Measurements from ENCODE around the gene AHNAK2. TPM values are rescaled to one million over a fixed set of nuclear protein-coding genes. Genes with fewer than 3 reads are reported as not detected.
"Not testable (repeated sequence)": the region's sequence is repeated elsewhere in the genome, so short reads cannot be mapped to it uniquely, and the experiment has no call there.

AHNAK2 gene
- total RNA-seq (72.0 TPM), polyA plus RNA-seq (ENCODE audit: insufficient read depth, low read depth, low replicate concordance) (1.1 TPM)
- long read RNA-seq, donor 1, result 0 reads
- long read RNA-seq, donor 2, full-length matches to known transcripts, result 1 of 1 reads
- long read RNA-seq, donor 2, partial matches to known transcripts, result 0 of 1 reads
- long read RNA-seq, donor 2, other reads (novel, unspliced or antisense), result 0 of 1 reads
- long read RNA-seq, donor 3, result 0 reads
- long read RNA-seq, donor 4, result 0 reads
- long read RNA-seq, donor 5, result 0 reads
- long read RNA-seq, donor 6, result 0 reads
- long read RNA-seq, donor 7, full-length matches to known transcripts, result 4 of 34 reads
- long read RNA-seq, donor 7, partial matches to known transcripts, result 0 of 34 reads
- long read RNA-seq, donor 7, other reads (novel, unspliced or antisense), result 30 of 34 reads
- long read RNA-seq, donor 8, partial matches to known transcripts, result 0 of 7 reads
- long read RNA-seq, donor 8, other reads (novel, unspliced or antisense), result 7 of 7 reads
- long read RNA-seq, donor 9, result 0 reads
- long read RNA-seq, donor 10, result 0 reads

- no peak for TF ChIP-seq CTCF (IDR thresholded peaks at IDR 0.05; ENCODE audit: borderline replicate concordance, extremely low read depth, insufficient read depth)
- H3K4me3 ChIP-seq (ENCODE audit: low read length in 3 of 3), result peak within 1 kb of the TSS; percentile 20 to 55 (median 43)
- peaks cover 0 to 27% (median 5%) of the 10 kb centered on the region in 3 donors for H3K4me1 ChIP-seq (ENCODE audit: control insufficient read depth in 2 of 3, insufficient read depth in 2 of 3, low read depth in 1 of 3, low read length in 3 of 3)
- FAIRE-seq (no peak), DNase-seq (peak; percentile 85 to 92 (median 90))
- no peaks in the 10 kb centered on the region for H3K9me3 ChIP-seq (ENCODE audit: control insufficient read depth in 2 of 3, insufficient read depth in 1 of 3, low read length in 3 of 3)
- no peak within 1 kb of the TSS for H3K27ac ChIP-seq (ENCODE audit: low read depth in 2 of 2, low read length in 2 of 2)
- H3K27me3 ChIP-seq (ENCODE audit: control insufficient read depth, insufficient read depth, low read length), result peaks cover 2% of the 10 kb centered on the region
- intact Hi-C loops (cut with DNase I), result loop anchor here (10.0 kb wide), 1 partner anchor 67 kb away; no protein-coding TSS in a partner anchor
- peak within 1 kb of the TSS in 1 of 3 donors; percentile 34 for H3K9ac ChIP-seq (ENCODE audit: low read length in 3 of 3)
- no peaks in the 10 kb centered on the region for H3K36me3 ChIP-seq (ENCODE audit: control insufficient read depth in 2 of 3, insufficient read depth in 3 of 3, low read length in 3 of 3)
Measured at GRCh38 chr14:104977681-104978653, at the start of gene AHNAK2. AHNAK2 (minus strand) TSS chr14:104978374; CDS start chr14:104978237, 137 bp downstream.

- H3K9me3 ChIP-seq (ENCODE audit: control insufficient read depth in 2 of 3, insufficient read depth in 1 of 3, low read length in 3 of 3); DNase-seq; H3K27me3 ChIP-seq (ENCODE audit: control insufficient read depth, insufficient read depth, low read length); H3K36me3 ChIP-seq (ENCODE audit: control insufficient read depth in 2 of 3, insufficient read depth in 3 of 3, low read length in 3 of 3); intact Hi-C loops (cut with DNase I); FAIRE-seq; H3K4me1 ChIP-seq (ENCODE audit: control insufficient read depth in 2 of 3, insufficient read depth in 2 of 3, low read depth in 1 of 3, low read length in 3 of 3); H3K27ac ChIP-seq (ENCODE audit: low read depth in 2 of 2, low read length in 2 of 2); H3K4me3 ChIP-seq (ENCODE audit: low read length in 3 of 3); H3K9ac ChIP-seq (ENCODE audit: low read length in 3 of 3): not testable (repeated sequence)
Measured at GRCh38 chr14:105027718-105028117, 49.5 kb upstream of the AHNAK2 start.

- no peak for TF ChIP-seq CTCF (IDR thresholded peaks at IDR 0.05; ENCODE audit: borderline replicate concordance, extremely low read depth, insufficient read depth)
- Histone ChIP-seq H3K9me3 (ENCODE audit: control insufficient read depth in 2 of 3, insufficient read depth in 1 of 3, low read length in 3 of 3) (no peaks in the 10 kb centered on the region), H3K36me3 (ENCODE audit: control insufficient read depth in 2 of 3, insufficient read depth in 3 of 3, low read length in 3 of 3) (no peaks in the 10 kb centered on the region), H3K27me3 (ENCODE audit: control insufficient read depth, insufficient read depth, low read length) (no peaks in the 10 kb centered on the region), H3K9ac (ENCODE audit: low read length in 3 of 3) (no peak overlapping the region), H3K4me1 (ENCODE audit: control insufficient read depth in 2 of 3, insufficient read depth in 2 of 3, low read depth in 1 of 3, low read length in 3 of 3) (no peaks in the 10 kb centered on the region), H3K4me3 (ENCODE audit: low read length in 3 of 3) (no peak overlapping the region), H3K27ac (ENCODE audit: low read depth in 2 of 2, low read length in 2 of 2) (no peak overlapping the region)
- peak in 1 of 5 donors; percentile 47 for DNase-seq
- intact Hi-C loops (cut with DNase I), result no loop called here
- no peak for FAIRE-seq
Measured at GRCh38 chr14:105026802-105027563, 48.8 kb upstream of the AHNAK2 start.
